ENCODE measurements around the gene C2orf15.

The C2orf15 gene

GRCh38 chr2:99139003-99139402 lies 2.5 kb upstream of the C2orf15 start:
- H3K36me3 ChIP-seq (ENCODE audit: control insufficient read depth, insufficient read depth, low read length): no peaks in the 10 kb centered on the region
- no peaks in the 10 kb centered on the region for H3K27me3 ChIP-seq (ENCODE audit: control insufficient read depth, insufficient read depth, low read length)
- H3K4me1 ChIP-seq (ENCODE audit: control insufficient read depth, insufficient read depth, low read length): no peaks in the 10 kb centered on the region
- H3K9me3 ChIP-seq (ENCODE audit: control insufficient read depth, insufficient read depth, low read length): no peaks in the 10 kb centered on the region
- DNase-seq (ENCODE audit: low read depth, low spot score): no peak
- no peak overlapping the region for H3K4me3 ChIP-seq (ENCODE audit: low read length)
- WGBS (ENCODE audit: insufficient coverage, insufficient read length): no CpG with 5 or more reads among the region's 4 CpGs
- H3K27ac ChIP-seq (ENCODE audit: low read length): no peak overlapping the region

- WGBS (ENCODE audit: insufficient coverage, insufficient read length): no CpG with 5 or more reads among the region's 17 CpGs
- no peak for DNase-seq (ENCODE audit: low read depth, low spot score)
- Histone ChIP-seq H3K4me3 (ENCODE audit: low read length) (peak overlapping the region; percentile 44; the same call in 1 of the 2 replicates), H3K36me3 (ENCODE audit: control insufficient read depth, insufficient read depth, low read length) (no peaks in the 10 kb centered on the region), H3K27me3 (ENCODE audit: control insufficient read depth, insufficient read depth, low read length) (no peaks in the 10 kb centered on the region), H3K27ac (ENCODE audit: low read length) (no peak overlapping the region), H3K4me1 (ENCODE audit: control insufficient read depth, insufficient read depth, low read length) (no peaks in the 10 kb centered on the region), H3K9me3 (ENCODE audit: control insufficient read depth, insufficient read depth, low read length) (no peaks in the 10 kb centered on the region)
Observed at GRCh38 chr2:99140056-99140859, 1.2 kb upstream of the C2orf15 start.

DNA sequence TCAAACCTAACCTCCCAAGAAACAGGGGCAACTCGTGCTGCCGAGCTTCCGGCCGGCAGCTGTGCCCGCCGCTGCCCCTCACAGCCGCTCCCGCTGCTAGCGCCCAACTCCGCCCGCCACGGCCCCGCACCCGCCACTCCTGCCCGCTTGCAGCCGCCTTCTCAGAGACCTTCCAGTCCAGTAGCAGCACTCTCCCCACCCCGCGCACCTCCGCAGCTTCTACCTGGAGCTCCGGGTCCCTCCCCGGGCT lies 722 bp upstream of the C2orf15 start:
- H3K27ac ChIP-seq (ENCODE audit: low read length): no peak overlapping the region
- peak overlapping the region; percentile 44; the same call in 1 of the 2 replicates for H3K4me3 ChIP-seq (ENCODE audit: low read length)
- no peaks in the 10 kb centered on the region for H3K4me1 ChIP-seq (ENCODE audit: control insufficient read depth, insufficient read depth, low read length)
- WGBS (ENCODE audit: insufficient coverage, insufficient read length): no CpG with 5 or more reads among the region's 21 CpGs
- H3K9me3 ChIP-seq (ENCODE audit: control insufficient read depth, insufficient read depth, low read length): no peaks in the 10 kb centered on the region
- H3K27me3 ChIP-seq (ENCODE audit: control insufficient read depth, insufficient read depth, low read length): no peaks in the 10 kb centered on the region
- no peak for DNase-seq (ENCODE audit: low read depth, low spot score)
- H3K36me3 ChIP-seq (ENCODE audit: control insufficient read depth, insufficient read depth, low read length): no peaks in the 10 kb centered on the region

DNA sequence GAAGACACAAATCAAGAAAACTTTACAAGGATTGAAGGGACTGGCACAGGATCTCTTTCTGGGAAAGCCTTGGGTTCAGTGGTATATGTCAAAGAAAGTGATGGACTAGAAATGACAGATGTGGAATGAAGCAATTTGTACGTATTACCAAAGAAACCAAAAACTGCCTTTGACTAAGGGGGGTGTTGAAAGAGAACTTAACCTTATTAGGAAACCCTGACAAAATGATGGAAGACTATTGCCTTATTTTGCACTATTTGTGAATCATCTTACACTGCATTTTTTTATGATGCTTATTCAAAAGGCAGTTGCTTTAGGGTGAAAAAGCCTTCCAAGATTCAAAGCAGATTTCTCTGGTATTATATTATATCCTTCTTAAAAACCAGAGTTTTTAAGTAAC lies 9.2 kb downstream of the C2orf15 start:
- Histone ChIP-seq H3K36me3 (ENCODE audit: control insufficient read depth, insufficient read depth, low read length) (no peaks in the 10 kb centered on the region), H3K27ac (ENCODE audit: low read length) (no peak overlapping the region), H3K4me3 (ENCODE audit: low read length) (no peak overlapping the region), H3K4me1 (ENCODE audit: control insufficient read depth, insufficient read depth, low read length) (no peaks in the 10 kb centered on the region), H3K27me3 (ENCODE audit: control insufficient read depth, insufficient read depth, low read length) (no peaks in the 10 kb centered on the region), H3K9me3 (ENCODE audit: control insufficient read depth, insufficient read depth, low read length) (no peaks in the 10 kb centered on the region)
- DNase-seq (ENCODE audit: low read depth, low spot score): no peak
- no CpG with 5 or more reads among the region's 1 CpG for WGBS (ENCODE audit: insufficient coverage, insufficient read length)

DNA sequence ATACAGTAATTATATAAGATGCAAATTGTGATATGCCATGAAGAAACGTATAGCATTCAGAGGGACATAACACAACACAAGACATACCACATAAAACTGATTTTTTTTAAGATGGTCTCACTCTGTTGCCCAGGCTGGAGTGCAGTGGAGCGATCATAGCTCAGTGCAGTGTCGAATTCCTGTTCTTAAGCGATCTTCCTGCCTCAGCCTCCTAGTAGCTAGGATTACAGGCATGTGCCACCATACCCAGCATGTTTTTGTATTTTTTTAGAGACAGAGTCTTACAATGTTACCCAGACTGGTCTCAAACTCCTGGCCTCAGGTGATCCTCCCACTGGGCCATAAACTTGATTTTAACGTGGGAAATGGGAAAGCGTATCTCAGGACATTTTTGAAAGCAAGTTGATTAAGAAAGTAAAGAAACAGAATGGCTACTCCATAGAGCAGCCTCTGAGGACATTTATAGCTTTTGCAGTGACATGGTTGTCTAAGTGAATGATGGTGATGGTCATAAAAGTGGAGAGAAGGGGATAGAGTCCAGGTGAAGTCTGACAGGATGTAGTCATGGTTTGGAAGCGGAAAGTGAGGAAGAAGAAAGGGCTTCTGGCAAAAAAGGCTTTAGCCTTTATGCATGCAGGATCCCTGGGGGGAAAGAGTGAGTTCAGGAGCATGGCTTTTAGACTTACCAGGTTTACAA lies 10.8 kb downstream of the C2orf15 start:
- H3K4me3 ChIP-seq (ENCODE audit: low read length): no peak overlapping the region
- H3K9me3 ChIP-seq (ENCODE audit: control insufficient read depth, insufficient read depth, low read length): no peaks in the 10 kb centered on the region
- H3K36me3 ChIP-seq (ENCODE audit: control insufficient read depth, insufficient read depth, low read length): no peaks in the 10 kb centered on the region
- no peak overlapping the region for H3K27ac ChIP-seq (ENCODE audit: low read length)
- H3K4me1 ChIP-seq (ENCODE audit: control insufficient read depth, insufficient read depth, low read length): no peaks in the 10 kb centered on the region
- no peaks in the 10 kb centered on the region for H3K27me3 ChIP-seq (ENCODE audit: control insufficient read depth, insufficient read depth, low read length)
- DNase-seq (ENCODE audit: low read depth, low spot score): no peak
- no CpG with 5 or more reads among the region's 7 CpGs for WGBS (ENCODE audit: insufficient coverage, insufficient read length)

GRCh38 chr2:99153921-99154604 lies 12.6 kb downstream of the C2orf15 start:
- no peak overlapping the region for H3K27ac ChIP-seq (ENCODE audit: low read length)

DNA sequence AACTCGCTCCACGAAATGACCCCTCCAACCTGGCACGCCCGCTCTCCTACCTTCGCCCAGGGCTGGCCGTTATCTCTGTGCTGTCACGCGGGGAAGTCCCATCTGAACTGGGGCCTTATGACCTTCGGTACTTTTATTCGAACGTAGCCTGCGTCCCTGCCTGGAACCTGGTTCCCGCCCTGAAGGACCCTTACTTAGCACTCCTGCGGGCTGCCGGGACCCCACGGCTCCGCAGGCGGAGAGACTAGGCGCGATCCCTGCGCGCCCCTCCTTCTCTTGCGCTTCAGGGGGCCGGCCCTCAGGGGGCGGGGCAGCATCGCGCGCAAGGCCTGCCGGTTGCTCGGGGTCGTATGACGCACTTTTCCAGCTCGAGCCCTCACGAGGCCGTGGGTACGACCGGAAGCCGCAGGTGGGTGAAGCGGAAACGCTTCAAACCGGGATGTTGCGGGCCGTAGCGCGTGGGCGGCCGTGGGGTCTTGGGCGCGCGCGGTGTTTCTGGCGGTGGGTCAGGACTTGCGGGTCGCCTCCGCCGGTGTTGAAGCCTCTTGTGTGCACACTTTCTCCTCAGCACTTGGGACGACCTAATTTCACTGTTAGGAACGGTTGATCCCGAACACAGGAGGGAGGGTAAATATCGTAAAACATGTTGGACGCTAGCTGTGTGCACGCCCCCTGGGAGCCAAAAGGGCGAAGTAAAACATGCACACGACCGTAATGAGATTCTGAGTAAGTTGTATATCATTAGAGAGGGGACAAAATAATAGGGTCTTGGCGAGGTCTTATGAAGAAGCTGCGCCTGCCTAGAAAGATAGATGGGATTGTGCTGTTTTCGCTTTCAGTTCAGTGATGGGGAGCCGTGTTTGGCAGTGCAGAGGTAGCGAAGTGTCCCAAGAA lies 13.4 kb downstream of the C2orf15 start, which contains the start of the genes LIPT1 and TSGA10:
LIPT1 (plus strand) TSS at position 325 of the 894 bp plus-strand sequence. CDS start 6,991 bp downstream, outside the sequence.
TSGA10 (minus strand) TSS at position 300 of the 894 bp plus-strand sequence. CDS start 45,503 bp downstream, outside the sequence.
- Histone ChIP-seq H3K4me3 (ENCODE audit: low read length) (peak within 1 kb of the TSS; percentile 87), H3K4me1 (ENCODE audit: control insufficient read depth, insufficient read depth, low read length) (no peaks in the 10 kb centered on the region), H3K27me3 (ENCODE audit: control insufficient read depth, insufficient read depth, low read length) (no peaks in the 10 kb centered on the region), H3K27ac (ENCODE audit: low read length) (no peak within 1 kb of the TSS), H3K9me3 (ENCODE audit: control insufficient read depth, insufficient read depth, low read length) (no peaks in the 10 kb centered on the region), H3K36me3 (ENCODE audit: control insufficient read depth, insufficient read depth, low read length) (no peaks in the 10 kb centered on the region)
- WGBS (ENCODE audit: insufficient coverage, insufficient read length): no CpG with 5 or more reads among the region's 70 CpGs
- DNase-seq (ENCODE audit: low read depth, low spot score): peak; percentile 55

More at GRCh38 chr2:99153921-99154604, 12.6 kb downstream of the C2orf15 start:
- no peaks in the 10 kb centered on the region for H3K27me3 ChIP-seq (ENCODE audit: control insufficient read depth, insufficient read depth, low read length)
- H3K4me3 ChIP-seq (ENCODE audit: low read length): peak overlapping the region; percentile 87; the same call in 1 of the 2 replicates
- no CpG with 5 or more reads among the region's 12 CpGs for WGBS (ENCODE audit: insufficient coverage, insufficient read length)
- no peak for DNase-seq (ENCODE audit: low read depth, low spot score)
- no peaks in the 10 kb centered on the region for H3K9me3 ChIP-seq (ENCODE audit: control insufficient read depth, insufficient read depth, low read length)
- H3K4me1 ChIP-seq (ENCODE audit: control insufficient read depth, insufficient read depth, low read length): no peaks in the 10 kb centered on the region
- no peaks in the 10 kb centered on the region for H3K36me3 ChIP-seq (ENCODE audit: control insufficient read depth, insufficient read depth, low read length)

DNA sequence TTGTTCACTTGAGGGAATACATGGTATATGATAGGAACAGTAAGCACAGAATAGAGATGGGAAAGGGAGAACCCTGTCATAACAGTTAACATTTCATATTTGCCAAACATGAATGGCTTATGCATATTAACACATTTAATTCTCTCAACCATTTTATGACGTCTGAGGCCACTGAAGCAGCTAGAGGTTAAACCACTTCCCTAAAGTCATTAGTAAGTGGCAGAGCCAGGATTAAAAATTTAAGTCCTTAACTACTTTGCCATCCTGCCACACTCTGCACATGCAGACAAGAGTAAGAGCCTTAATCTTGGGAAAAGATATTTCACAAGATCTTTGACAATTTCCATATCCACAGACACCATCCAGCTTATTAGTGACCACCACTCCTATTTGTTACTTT lies 15.4 kb downstream of the C2orf15 start:
- Histone ChIP-seq H3K27me3 (ENCODE audit: control insufficient read depth, insufficient read depth, low read length) (no peaks in the 10 kb centered on the region), H3K4me3 (ENCODE audit: low read length) (no peak overlapping the region), H3K4me1 (ENCODE audit: control insufficient read depth, insufficient read depth, low read length) (no peaks in the 10 kb centered on the region), H3K36me3 (ENCODE audit: control insufficient read depth, insufficient read depth, low read length) (no peaks in the 10 kb centered on the region), H3K9me3 (ENCODE audit: control insufficient read depth, insufficient read depth, low read length) (no peaks in the 10 kb centered on the region), H3K27ac (ENCODE audit: low read length) (no peak overlapping the region)
- no peak for DNase-seq (ENCODE audit: low read depth, low spot score)
- no CpG with 5 or more reads among the region's 1 CpG for WGBS (ENCODE audit: insufficient coverage, insufficient read length)

- H3K4me3 ChIP-seq (ENCODE audit: low read length): no peak overlapping the region
- no peak for DNase-seq (ENCODE audit: low read depth, low spot score)
- no peaks in the 10 kb centered on the region for H3K9me3 ChIP-seq (ENCODE audit: control insufficient read depth, insufficient read depth, low read length)
- H3K27me3 ChIP-seq (ENCODE audit: control insufficient read depth, insufficient read depth, low read length): no peaks in the 10 kb centered on the region
- WGBS (ENCODE audit: insufficient coverage, insufficient read length): no CpG with 5 or more reads among the region's 5 CpGs
- H3K27ac ChIP-seq (ENCODE audit: low read length): no peak overlapping the region
- no peaks in the 10 kb centered on the region for H3K4me1 ChIP-seq (ENCODE audit: control insufficient read depth, insufficient read depth, low read length)
- no peaks in the 10 kb centered on the region; the same call in 1 of the 2 replicates for H3K36me3 ChIP-seq (ENCODE audit: control insufficient read depth, insufficient read depth, low read length)
Observed at GRCh38 chr2:99158599-99158998, 17.1 kb downstream of the C2orf15 start.

DNA sequence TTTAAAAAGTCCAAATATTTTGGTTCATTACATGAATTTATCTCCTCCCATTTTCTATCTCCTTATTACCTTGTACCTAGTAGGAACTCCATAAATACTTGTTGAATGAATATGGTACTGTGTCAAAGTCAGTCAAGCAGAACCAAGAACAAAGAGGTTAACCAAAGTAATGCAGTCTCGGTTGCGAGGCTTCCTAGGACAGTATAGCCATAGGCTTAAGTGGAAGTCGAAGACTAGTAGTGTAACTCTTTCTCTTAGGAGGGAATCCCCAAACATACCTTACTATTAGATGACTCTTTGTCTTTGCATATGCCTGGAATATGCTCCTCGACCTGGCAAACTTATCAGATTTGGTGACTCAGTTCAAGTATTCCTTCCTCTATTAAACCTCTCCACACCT lies 18.1 kb downstream of the C2orf15 start:
- H3K27me3 ChIP-seq (ENCODE audit: control insufficient read depth, insufficient read depth, low read length): no peaks in the 10 kb centered on the region
- no peak overlapping the region for H3K4me3 ChIP-seq (ENCODE audit: low read length)
- H3K9me3 ChIP-seq (ENCODE audit: control insufficient read depth, insufficient read depth, low read length): no peaks in the 10 kb centered on the region
- no peak overlapping the region for H3K27ac ChIP-seq (ENCODE audit: low read length)
- no peaks in the 10 kb centered on the region; the same call in 1 of the 2 replicates for H3K36me3 ChIP-seq (ENCODE audit: control insufficient read depth, insufficient read depth, low read length)
- DNase-seq (ENCODE audit: low read depth, low spot score): no peak
- H3K4me1 ChIP-seq (ENCODE audit: control insufficient read depth, insufficient read depth, low read length): no peaks in the 10 kb centered on the region
- no CpG with 5 or more reads among the region's 4 CpGs for WGBS (ENCODE audit: insufficient coverage, insufficient read length)
